Activated CD4-positive, alpha-beta T cell treated with anti-CD3 and anti-CD28 coated beads, Interleukin-2, amount 50 U/mL, for 4 hours (primary cell): Measurements from ENCODE around the gene OCSTAMP.

Experiments used
- DNase-seq, 2 experiments: peaks; one replicate each; pipeline ENCODE4 v3.0.0-alpha.2; 2020

Gene OCSTAMP

DNA sequence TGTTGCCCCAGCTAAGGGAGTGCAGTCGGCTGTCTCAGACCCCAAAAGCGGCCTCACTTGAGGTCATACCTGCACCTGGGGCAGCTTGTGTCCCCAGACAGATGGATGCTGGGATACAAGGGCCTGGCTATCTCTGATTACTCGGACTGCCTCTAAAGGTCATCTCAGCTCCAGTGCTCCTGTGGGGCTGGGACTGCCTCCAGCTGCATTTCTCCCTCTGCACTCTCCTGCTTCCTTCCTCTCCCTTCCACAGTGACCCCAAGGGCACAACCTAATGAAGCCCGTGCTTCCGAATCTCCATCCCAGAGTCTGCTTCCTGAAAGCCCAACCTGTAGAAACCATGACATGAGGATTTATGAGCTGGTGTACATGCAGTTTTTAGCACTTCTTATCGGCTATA lies 22.8 kb upstream of the OCSTAMP start:
- DNase-seq: no peak

DNA sequence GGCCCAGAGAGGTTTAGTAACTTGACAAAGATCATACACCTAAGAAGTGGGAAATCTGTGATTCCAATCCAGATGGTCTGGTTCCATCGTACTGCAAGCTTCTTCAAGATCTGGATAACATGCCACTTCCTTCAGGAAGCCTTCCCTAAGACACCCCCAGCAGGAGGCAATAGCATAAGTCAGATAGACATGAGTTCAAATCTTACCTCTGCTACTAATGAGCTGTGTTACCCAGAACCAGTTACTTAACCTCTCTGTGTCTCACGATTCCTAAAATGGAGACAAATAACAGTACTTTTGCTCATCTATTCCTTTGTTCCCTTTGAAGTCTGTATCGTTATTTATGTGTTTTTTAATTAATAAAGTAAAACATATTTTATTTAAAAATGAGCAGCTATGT lies 22.3 kb upstream of the OCSTAMP start:
- DNase-seq: no peak

DNA sequence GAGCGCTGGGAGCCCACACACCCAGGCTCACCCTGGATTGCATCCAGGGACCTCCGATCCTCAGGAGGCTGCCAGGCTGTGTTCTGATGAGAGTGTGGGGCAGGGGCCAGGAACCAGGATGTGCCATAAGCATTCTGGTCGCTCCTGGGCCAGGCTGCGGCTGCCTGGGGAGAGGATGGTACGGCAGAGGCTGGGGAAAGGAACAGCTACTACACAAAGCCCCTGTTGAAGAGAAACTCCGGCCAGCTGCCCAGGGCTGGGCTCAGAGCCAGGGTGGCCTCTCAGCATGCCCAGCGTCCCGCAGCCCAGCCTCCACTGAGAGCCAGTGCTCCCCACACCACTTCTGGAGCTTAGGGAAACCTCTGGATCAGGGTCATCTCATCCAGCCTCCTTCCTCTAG lies 21.7 kb upstream of the OCSTAMP start:
- no peak for DNase-seq

DNA sequence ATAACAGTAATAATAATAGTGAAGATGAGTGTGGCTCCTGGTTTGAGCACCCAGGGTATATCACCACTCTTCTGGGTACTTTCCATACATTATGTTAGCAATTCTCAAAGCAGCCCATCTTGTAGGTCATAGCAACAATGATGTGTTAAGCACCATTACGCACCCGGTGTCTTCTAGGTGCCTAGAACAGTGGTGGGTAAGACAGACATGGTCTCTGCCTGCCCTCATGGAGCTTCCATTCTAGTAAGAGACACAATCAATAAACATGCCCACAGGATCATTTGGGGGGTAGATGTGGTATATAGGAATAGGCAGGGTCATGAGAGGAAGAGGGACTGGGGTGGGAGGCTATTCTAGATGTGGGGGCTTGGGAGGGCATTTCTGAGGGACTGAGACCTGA lies 21.0 kb upstream of the OCSTAMP start:
- no peak for DNase-seq

DNA sequence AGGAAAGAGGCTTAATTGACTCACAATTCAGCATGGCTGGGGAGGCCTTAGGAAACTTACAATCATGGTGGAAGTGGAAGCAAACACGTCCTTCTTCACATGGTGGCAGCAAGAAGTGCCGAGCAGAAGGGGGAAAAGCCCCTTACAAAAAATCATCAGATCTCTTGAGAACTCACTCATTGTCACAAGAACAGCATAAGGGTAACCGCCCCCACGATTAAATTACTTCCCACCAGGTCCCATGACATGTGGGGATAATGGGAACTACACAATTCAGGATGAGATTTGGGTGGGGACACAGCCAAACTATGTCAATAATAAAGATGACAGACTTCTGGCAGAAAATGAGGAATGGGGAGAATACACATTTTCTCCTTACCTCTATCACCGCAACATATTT lies 20.5 kb upstream of the OCSTAMP start:
- DNase-seq: no peak

DNA sequence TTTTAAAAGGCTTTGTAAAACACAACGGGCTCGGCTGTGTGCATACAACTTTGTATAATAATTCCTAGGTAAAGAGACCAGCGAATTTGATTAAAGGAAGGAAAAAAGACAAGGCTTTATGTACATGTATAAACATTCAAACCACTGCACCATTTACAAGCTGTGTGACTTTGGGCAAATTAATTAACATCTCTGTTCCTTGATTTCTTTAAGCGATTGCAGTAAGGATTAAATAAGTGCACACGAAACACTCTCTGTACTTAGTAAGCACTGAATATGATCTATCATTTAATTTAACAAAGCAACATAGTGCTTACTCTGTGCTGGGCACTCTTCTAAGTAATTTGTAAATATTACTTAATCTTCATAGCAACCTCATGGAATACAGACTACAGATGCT lies 19.5 kb upstream of the OCSTAMP start:
- DNase-seq: no peak

DNA sequence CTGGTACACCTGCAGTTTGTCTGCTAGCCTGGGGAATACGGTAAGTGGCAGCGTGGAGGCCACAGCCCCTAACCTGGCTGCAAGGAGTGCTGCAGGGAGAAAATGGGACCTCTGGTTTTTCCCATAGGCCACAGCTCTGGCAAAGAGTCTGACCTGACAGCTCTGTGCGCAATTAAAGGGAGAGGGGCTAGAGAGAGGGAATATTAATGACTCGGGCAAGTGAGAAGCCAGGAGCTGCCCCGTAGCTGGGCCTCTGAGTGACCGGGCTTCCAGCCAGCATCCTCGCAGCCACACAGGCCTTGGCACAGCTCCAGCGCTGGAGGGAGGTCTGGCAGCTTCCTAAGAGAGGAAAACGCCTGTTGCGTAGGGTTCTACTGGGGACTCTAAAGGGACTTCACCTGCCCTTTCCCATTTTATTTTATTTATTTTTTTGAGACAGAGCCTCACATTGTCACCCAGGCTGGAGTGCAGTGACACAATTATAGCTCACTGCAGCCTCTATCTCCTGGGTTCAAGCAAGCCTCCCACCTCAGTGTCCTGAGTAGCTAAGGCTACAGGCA lies 18.2 kb upstream of the OCSTAMP start:
- DNase-seq: no peak

DNA sequence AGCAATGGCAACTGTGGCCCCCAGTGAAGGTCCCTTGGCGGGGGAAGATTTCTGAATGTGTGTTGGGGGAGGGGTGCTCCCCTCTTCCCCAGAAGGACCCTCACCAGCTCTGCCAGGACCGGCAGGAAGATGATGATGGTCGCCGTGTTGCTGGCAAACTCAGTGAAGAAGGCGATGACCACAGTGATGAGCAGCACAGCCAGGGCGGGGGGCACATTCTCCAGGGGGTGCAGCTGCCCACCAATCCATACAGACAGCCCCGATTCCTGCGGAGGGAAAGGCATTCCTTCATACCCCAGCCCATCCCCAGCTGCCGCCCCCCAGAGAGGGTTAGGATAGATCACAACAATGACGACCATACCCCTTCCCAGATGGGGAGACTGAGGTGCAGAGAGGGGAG lies 15.7 kb upstream of the OCSTAMP start:
- no peak for DNase-seq

DNA sequence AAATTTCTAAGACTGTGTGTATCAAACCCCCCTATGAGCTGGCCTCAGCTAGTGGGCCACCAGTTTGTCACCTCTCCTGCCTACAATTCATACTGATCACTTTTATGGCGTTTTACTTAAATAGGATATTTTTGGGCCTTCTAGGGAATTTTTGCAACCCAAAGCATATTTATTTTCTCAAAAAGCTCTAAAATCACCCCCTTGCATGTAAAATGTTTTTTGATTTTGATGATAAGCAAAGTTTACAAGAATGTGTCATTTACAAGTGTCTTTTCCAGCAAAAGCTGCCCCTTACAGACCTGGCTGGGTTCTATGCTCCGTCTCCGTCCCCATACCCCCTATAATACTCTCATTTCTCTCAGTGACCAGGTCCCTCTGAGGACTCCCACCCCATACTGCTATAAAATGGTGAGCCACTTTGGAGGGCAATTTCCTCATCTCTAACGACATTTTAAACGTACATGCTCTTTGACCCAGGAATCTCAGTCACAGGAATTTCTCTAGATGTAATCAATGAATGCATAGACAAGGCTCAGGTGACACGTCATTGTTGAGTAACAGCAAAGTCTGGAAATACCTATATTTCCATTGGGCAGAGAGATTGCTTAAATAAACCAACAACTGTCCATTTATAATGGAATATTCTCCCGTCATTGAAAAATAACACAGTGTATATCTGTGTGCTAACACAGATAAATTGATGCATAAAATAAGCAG lies 13.9 kb upstream of the OCSTAMP start:
- no peak for DNase-seq

DNA sequence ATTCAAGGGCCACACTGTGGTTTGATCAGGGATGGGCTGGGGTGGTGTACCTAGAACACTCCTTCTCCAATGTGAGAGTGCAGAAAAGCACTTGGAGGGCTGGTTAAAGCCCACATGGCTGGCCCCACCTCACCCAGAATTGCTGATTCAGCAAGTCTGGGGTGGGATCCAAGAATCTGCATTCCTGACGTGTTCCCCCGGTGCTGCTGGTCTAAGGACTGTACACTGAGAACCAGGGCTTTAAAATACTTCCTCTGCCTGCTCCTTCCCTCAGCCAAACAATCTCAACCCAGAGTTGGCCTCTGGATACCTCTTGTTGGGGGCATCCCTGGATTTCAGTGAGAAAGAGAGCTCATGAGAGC lies 13.4 kb upstream of the OCSTAMP start:
- no peak for DNase-seq

DNA sequence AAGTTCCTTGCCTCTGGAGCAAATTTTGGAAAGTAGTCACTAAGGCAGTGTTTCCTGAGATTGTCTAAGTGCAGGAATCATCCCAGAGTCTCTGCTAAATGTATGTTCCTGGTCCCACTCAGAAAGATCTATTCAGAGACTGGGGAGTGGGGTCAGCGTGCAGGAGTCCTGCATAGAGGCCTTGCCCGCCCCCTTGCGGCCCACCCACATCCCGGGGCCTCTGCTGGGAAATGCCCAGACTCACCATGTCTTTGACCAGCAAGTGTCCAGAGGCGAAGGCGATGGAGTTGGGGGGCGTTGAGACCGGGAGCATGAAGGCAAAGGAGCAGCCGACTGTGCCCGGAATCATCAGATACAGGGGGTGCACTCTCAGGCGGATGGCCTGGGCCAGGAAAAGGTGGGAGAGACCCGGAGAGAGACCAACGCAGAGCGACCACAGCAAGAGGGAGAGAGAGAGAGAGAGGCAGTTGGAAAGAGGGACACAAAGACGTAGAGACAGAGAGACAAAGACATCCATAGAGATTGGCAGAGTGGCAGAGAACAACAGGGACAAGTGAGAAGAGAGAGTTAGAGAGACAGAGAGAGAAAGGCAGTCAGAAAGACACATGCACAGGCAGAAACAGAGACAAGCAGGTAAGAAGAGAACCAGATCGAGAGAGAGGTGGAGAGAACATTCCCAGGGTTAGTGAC lies 12.9 kb upstream of the OCSTAMP start:
- DNase-seq: no peak

DNA sequence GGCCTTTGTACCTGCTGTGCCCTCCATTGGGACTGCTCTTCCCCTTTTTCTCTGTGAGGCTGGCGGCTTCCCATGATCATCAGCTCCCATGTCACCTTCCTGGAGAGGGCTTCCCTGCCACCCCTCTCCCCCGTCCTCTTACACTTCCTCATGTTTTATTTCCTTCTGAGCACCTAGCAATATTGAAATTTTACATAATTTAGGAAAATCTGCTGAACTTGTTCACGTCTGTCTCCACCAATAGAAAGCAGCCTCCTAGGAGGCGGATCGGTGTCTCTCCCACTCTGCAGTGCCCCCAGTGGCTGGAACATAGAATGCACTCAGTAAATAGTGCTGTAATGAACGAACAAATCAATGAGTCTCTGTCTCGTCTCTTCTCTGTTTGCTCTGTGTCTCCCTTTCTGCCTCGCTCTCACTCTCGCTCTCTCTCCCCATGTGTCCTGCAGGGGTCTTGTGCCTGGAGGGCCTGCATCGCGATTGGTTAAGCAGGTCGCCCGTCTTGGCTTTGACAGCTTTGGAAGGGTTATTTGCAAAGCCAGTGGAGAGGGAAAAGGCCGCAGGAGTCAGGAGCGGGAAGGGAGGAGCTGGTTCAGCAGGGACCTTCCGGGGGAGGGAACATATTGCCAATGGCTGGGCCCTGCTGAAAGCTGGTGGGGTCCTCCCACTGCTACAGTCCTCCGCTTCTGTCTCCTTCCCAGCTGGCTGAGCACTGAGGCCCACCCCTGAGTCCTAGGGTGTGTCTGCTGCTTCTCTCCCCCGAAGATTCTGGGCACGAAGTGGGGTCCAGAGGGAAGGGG lies 12.1 kb upstream of the OCSTAMP start:
- DNase-seq: peak; percentile 44 to 50

DNA sequence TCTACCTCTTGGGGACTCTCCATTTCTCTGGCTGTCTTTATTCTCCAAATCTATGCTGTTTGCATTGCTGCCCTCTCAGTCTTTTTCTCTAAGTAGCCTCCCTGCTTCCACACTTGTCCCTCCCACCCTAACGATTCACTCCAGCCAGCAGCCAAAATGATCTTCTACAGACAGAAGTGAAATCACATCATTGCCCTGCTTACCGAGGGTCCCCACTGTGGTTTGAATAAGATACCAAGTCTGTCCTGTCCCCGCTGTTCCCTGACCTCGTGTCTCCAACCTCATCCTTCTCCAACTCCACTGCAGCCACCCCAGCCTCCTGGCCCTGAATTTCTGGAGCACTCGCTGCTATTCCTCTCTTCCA lies 11.5 kb upstream of the OCSTAMP start:
- no peak for DNase-seq

DNA sequence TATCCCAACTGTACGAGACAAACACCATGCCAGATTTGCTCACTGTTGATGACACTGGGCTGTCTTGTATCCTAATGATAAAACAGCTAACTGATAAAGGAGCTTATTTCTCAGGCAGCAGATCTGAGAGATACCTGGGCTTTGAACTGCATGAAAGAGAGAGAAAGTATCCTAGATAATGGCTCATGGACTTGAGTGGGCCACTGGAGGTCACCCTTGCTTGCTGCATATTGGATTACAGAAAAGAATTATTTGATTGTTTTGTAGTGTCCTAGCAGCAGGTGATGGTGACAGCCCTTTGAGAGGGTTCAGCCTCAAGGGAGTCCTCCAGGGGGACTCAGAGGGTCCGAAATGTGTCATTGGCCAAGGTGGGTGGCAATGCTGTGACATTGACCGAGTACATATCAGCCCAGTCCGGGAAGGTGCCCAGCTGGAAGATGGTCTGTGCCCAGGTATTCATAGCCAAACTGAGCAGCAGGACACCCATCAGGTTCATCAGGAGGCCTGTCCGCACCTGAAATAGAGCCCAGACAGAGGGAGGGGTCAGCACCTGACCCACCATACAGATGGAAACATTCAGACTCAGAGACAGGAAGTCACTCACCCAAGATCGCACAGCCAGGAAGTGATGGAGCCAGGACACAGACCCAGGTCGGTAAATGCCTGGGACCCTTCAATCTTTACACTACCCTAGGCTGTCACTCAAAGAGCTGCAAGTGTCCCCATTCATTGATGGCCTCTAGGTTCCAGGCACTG lies 9.4 kb upstream of the OCSTAMP start:
- no peak for DNase-seq

DNA sequence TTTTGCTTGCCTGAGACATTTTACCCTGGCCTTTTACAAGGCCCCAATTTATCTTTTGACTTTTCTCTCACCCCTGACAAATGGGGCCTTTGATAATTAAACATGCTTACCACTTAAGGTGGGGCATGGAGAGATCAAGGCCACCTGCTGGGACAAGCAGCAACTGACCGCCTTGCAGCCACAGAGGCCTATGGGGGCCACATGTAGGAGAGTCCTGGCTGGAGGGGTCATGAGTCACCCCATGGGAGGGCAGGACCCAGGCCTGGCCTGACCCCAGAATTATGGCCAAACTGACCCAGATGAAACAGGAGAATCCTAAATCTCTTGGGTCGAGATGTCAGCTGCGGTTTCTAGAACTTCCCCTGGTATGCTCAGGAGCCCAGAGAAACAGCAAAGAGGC lies 8.5 kb upstream of the OCSTAMP start:
- no peak for DNase-seq

DNA sequence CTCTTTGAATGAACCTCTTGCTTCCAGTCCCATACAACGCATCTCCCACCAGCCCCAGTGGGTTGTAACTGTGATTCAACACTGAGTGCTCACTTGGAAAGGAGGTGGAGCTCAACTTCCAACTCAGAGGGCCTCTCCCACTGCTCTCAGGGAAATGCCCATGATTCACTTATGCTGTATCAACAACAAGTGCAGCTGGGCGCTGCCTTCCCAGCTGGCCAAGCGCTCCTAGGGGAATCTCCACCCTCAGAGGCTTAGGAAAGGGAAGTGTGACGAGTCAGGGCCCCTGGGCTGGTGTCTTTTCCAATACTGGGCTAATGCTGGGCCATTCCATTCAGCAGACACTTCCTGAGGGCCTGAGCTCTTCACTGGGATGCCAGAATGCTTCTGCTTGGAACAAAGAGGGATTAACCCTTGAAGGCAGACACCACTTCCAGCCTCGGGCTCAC lies 8.1 kb upstream of the OCSTAMP start:
- DNase-seq: no peak

DNA sequence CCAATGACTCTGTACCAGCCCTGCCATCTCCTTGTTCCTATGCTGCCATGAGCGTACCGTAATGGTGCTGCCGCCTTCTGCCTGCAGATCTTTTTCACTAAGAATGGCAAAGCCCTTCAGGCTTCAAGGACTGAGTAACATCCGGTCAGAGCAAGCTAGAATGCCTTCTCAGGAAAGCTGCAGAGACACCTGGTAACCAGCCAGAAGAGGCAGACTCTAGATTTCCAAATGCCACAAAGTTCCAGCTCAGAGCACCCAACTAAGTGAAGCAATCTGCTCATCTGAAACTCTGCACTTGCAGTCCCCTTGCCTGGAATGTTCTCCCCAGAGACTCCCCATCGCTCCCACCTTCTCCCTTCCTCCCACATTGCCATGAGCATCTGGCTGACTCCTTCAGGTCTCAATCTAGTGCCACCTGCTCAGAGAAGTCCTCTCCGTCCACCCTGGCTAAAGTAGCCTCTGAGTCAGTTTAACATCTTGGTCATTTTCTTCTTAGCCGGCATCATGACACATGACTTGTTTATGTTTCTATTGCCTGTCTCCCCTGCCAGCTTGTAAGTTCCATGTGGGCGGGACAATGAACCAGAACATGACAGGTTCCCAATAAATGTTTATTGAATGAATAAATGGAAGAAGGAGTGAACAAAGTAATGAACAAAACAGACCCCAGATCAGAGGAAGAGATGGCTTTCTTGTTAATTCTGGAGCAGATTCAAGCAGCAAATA lies 6.9 kb upstream of the OCSTAMP start:
- DNase-seq: no peak

DNA sequence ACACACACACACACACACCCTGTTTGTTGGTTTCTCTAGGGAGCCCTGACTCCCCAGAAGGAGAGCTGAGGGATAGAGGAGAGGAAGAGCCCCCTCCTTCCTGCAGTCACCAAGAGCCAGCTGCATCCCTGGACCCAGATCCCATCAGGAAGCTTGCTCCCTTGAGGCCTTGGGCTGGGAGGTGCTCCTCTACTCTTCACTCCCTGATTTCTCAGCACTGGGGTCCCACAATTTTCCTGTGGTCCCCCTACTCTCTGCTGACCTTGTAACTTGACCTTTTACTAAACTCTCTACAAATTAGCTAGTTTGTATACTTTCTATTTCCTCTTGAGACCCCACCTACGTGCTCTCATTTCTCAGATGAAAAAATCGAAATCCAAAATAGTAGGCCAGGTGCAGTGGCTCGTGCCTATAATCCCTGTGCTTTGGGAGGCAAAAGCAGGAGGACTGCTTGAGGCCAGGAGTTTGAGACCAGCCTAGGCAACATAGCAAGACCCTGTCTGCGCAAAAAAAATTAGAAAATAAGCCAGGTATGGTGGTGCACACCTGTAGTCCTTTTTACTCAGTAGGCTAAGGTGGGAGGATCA lies 5.0 kb upstream of the OCSTAMP start:
- no peak for DNase-seq

DNA sequence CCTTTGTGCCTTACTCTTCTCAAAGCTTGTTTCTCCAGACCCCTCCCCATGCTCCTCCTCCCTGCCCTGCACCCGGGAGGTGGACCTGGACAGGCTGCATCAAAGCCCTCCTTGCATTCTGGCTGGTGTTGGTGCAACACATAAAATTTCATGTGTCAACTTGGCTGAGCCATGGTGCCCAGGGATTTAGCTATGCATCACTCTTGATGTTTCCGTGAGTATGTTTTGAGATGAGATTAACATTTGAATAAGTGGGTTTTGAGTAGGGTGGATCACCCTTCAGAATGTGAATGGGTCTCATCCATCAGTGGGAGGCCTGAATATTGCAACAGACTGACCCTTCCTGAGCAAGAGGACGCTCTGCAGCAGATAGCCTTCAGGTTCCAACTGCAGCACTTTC lies 4.4 kb upstream of the OCSTAMP start:
- no peak for DNase-seq

DNA sequence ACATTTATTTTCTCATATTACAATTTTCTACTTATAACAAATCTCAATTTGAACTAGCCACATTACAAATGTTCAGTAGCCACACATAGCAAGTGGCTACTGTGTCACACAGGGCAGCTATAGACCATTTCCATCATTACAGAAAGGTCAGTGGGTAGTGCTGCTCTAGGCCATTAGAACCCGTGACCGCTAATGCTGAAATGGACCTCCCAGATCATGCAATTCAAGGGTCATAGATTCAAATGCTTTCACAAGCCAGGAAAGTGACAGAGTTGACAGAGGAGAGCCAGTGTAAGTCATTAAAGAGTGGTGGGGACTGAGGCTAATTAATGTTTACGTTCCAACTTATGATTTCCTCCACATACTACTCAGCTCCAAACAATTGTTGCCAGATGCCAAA lies 3.5 kb upstream of the OCSTAMP start:
- DNase-seq: no peak

DNA sequence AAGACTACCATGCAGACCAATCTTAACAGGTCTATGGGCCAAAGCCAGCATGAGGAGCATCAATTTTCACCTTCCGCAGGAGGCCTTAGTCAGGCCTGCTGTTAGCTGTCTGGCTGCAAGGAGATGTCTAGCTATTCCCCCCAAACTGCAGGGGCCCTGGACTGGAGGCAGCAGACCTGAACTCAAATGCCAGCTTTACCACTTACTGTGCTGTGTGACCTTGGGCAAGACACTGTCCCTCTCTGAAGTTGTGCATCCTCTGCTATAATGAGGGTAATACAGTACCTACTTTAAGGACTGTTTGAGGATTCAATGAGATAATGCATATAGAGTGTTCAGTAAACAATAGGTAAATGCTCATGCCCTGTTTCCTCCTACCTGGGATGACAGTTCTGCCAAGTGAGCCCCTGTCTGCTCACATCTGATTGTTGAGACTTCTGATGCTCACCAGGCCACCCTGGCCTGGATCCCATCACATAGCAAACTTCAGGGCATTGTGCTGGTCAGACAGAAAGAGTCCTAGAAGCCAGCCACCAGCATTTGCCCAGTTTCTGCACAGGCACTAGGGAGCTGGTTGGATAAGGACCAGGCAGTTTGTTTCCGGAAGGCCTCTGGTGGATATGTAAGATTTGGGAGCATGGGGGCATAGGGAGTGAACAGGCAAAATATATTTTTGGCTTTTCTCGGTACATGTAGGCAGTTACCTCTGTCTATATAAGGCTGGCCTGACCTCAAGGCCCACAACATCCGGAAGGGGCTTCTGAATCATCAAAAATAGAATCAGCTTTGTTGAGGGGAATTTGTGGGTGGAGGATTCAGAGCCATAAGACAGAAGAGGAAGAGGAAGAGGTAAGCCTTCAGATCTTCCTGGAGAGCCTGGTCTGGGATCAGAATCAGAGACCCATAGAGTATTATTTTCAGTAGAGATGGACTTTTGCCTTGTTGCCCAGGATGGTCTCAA lies 2.3 kb upstream of the OCSTAMP start:
- DNase-seq: no peak
